BJ (cell line): Measurements from ENCODE around the gene CLEC4G. TPM values are rescaled to one million over a fixed set of nuclear protein-coding genes. Genes with fewer than 3 reads are reported as not detected.

Source experiments
- CTCF ChIA-PET: fragments of 350-600 bp; formaldehyde crosslinking; extraction: SDS; loops from one replicate; lab custom pipeline; 2021; ENCODE audit warnings: antibody characterized with exemption, inconsistent platforms; lab: Yijun Ruan, JAX
- POLR2A ChIA-PET: fragments of 300-600 bp; sonication (Branson Sonifier 250); formaldehyde crosslinking; extraction: SDS; loops from one replicate; lab custom pipeline; 2021; ENCODE audit warnings: antibody characterized with exemption; lab: Charles Lee
- DNase-seq: peaks from one replicate; pipeline ENCODE4 v3.0.0-alpha.2; 2011; ENCODE audit warnings: low read depth
- H3K27me3 ChIP-seq: 2 replicates; pipeline ENCODE4 v1.6.0; 2011; ENCODE audit warnings: low read length; ENCODE audit not compliant: control insufficient read depth, insufficient read depth
- H3K36me3 ChIP-seq: 2 replicates; pipeline ENCODE4 v1.5.1; 2011; ENCODE audit warnings: low read length; ENCODE audit not compliant: control insufficient read depth, insufficient read depth
- H3K4me3 ChIP-seq: 2 replicates; pipeline ENCODE4 v1.5.1; 2011; ENCODE audit warnings: low read depth, mild to moderate bottlenecking, control low read depth, low read length
- polyA plus RNA-seq: library from polyadenylated mRNA; depleted of rRNA; stranded (reverse); fragments of >200 nt; gene quantifications from 2 replicates; pipeline ENCODE4 v1.2.3, GENCODE V29; 2011
- TF ChIP-seq, protein P1 (sequence below): IDR thresholded peaks from 2 replicates; pipeline ENCODE4 v1.5.1; 2011; ENCODE audit warnings: low read depth, mild to moderate bottlenecking, control low read depth, inconsistent platforms, low read length, moderate library complexity; ENCODE audit not compliant: insufficient read depth

The CLEC4G gene
- polyA plus RNA-seq, 1 experiment: not detected

- no peaks in the 10 kb centered on the region for H3K27me3 ChIP-seq
- no peak overlapping the region for H3K4me3 ChIP-seq
- TF ChIP-seq, protein P1, sequence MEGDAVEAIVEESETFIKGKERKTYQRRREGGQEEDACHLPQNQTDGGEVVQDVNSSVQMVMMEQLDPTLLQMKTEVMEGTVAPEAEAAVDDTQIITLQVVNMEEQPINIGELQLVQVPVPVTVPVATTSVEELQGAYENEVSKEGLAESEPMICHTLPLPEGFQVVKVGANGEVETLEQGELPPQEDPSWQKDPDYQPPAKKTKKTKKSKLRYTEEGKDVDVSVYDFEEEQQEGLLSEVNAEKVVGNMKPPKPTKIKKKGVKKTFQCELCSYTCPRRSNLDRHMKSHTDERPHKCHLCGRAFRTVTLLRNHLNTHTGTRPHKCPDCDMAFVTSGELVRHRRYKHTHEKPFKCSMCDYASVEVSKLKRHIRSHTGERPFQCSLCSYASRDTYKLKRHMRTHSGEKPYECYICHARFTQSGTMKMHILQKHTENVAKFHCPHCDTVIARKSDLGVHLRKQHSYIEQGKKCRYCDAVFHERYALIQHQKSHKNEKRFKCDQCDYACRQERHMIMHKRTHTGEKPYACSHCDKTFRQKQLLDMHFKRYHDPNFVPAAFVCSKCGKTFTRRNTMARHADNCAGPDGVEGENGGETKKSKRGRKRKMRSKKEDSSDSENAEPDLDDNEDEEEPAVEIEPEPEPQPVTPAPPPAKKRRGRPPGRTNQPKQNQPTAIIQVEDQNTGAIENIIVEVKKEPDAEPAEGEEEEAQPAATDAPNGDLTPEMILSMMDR: no peak
- no peak for DNase-seq
- CTCF ChIA-PET: interaction anchor here (0.6 to 1.0 kb wide), 2 partner anchors 58 to 60 kb away, joined by 3 read pairs; partner anchors contain the start of gene TRAPPC5
- H3K36me3 ChIP-seq: no peaks in the 10 kb centered on the region
- POLR2A ChIA-PET: no interaction called here
Observed at GRCh38 chr19:7739211-7739755, 7.4 kb upstream of the CLEC4G start.

GRCh38 chr19:7738023-7738422 is 6.1 kb upstream of the CLEC4G start:
- Histone ChIP-seq H3K36me3 (no peaks in the 10 kb centered on the region), H3K4me3 (no peak overlapping the region), H3K27me3 (no peaks in the 10 kb centered on the region)
- TF ChIP-seq, protein P1: no peak
- DNase-seq: no peak
- ChIA-PET CTCF (interaction anchor here (1.7 kb wide), 1 partner anchor 57 kb away, joined by 3 read pairs; the partner anchor contains the start of gene TRAPPC5), POLR2A (no interaction called here)

DNA sequence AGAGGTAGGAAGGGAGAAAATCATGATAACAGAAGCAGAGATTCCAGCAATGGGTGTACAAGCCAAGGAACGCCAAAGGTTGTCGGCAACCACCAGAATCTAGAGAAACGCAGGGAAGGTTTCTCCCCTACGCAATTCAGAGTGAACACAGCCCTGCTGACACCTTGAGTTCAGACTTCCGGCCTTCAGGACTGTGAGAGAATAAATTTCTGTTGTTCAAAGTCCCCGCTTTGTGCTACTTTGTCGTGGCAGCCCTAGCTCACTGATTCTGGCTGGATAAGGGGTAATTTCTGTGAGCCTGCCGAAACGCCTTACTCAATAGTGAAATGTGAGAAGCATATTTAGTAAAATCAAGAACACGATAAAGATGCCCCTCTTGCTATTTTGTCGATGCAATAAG is 5.3 kb upstream of the CLEC4G start:
- CTCF ChIA-PET: interaction anchor here (1.7 kb wide), 1 partner anchor 56 kb away, joined by 3 read pairs; the partner anchor contains the start of gene TRAPPC5
- Histone ChIP-seq H3K36me3 (no peaks in the 10 kb centered on the region), H3K27me3 (no peaks in the 10 kb centered on the region), H3K4me3 (no peak overlapping the region)
- no peak for DNase-seq
- TF ChIP-seq, protein P1: no peak
- POLR2A ChIA-PET: no interaction called here

- POLR2A ChIA-PET: interaction anchor here (0.6 kb wide), 1 partner anchor 17 kb away, joined by 3 read pairs; no protein-coding TSS in a partner anchor
- CTCF ChIA-PET: no interaction called here
Observed at GRCh38 chr19:7736148-7736547, 4.2 kb upstream of the CLEC4G start.

More at GRCh38 chr19:7736148-7736547, 4.2 kb upstream of the CLEC4G start:
- H3K36me3 ChIP-seq: no peaks in the 10 kb centered on the region
- TF ChIP-seq, protein P1: no peak
- H3K27me3 ChIP-seq: peaks cover 4% of the 10 kb centered on the region
- DNase-seq: no peak
- H3K4me3 ChIP-seq: no peak overlapping the region
